H1 (cell line): Measurements from ENCODE around the gene TTC39A. TPM values are rescaled to one million over a fixed set of nuclear protein-coding genes. Genes with fewer than 3 reads are reported as not detected.

ENCODE experiments used
- CTCF ChIA-PET: fragments of 300-600 bp; sonication (Branson Sonifier 250); formaldehyde crosslinking; loops from one replicate; lab custom pipeline; 2021; ENCODE audit not compliant: partially characterized antibody; lab: Charles Lee
- POLR2A ChIA-PET: fragments of 300-600 bp; sonication (Branson Sonifier 250); formaldehyde crosslinking; loops from one replicate; lab custom pipeline; 2021; ENCODE audit warnings: inconsistent platforms; ENCODE audit not compliant: partially characterized antibody; lab: Charles Lee
- DNase-seq, 2 experiments: peaks; one replicate each; pipeline versions ENCODE4 v3.0.0 to v3.0.0-alpha.2; 2010 to 2022; ENCODE audit warnings: low spot score in 2 of 2, low read depth in 1 of 2, mixed read lengths in 1 of 2
- FAIRE-seq: peaks from 2 replicates; lab custom pipeline; 2011; peaks lifted over from hg19 to GRCh38; lab: Jason Lieb, UNC
- H2AFZ ChIP-seq: 2 replicates; pipeline ENCODE4 v1.8.1; 2012; ENCODE audit warnings: low read length, inconsistent platforms
- H2AK5ac ChIP-seq: 2 replicates; pipeline ENCODE4 v1.6.1; 2013; ENCODE audit warnings: low read depth, low read length
- H2BK120ac ChIP-seq: replicated peaks from 2 replicates; pipeline ENCODE3; 2013; ENCODE audit warnings: low read depth, low read length, inconsistent platforms
- H2BK12ac ChIP-seq: 2 replicates; pipeline ENCODE4 v1.6.1; 2013; ENCODE audit warnings: low read depth, low read length
- H2BK15ac ChIP-seq: 2 replicates; pipeline ENCODE4 v1.6.1; 2013; ENCODE audit warnings: low read length
- H2BK20ac ChIP-seq: 2 replicates; pipeline ENCODE4 v1.6.1; 2013; ENCODE audit warnings: low read length
- H2BK5ac ChIP-seq: 2 replicates; pipeline ENCODE4 v1.6.1; 2013; ENCODE audit warnings: low read depth, low read length
- H3K14ac ChIP-seq: 2 replicates; pipeline ENCODE4 v1.6.1; 2013; ENCODE audit warnings: inconsistent platforms; ENCODE audit not compliant: insufficient read length
- H3K18ac ChIP-seq: 2 replicates; pipeline ENCODE4 v1.6.1; 2013; ENCODE audit warnings: low read length; ENCODE audit errors: extremely low read depth
- H3K23ac ChIP-seq: 2 replicates; pipeline ENCODE4 v1.6.1; 2013; ENCODE audit warnings: inconsistent platforms; ENCODE audit not compliant: insufficient read length
- H3K23me2 ChIP-seq: 2 replicates; pipeline ENCODE4 v1.6.1; 2013; ENCODE audit warnings: low read depth, low read length
- H3K27ac ChIP-seq: 2 replicates; pipeline ENCODE4 v1.6.1; 2011; ENCODE audit warnings: low read depth, low read length, inconsistent platforms
- H3K27me3 ChIP-seq, 4 experiments: replicated peaks in 1 of 4; 1 replicate in 1 of 4; 2 replicates in 3 of 4; pipeline versions ENCODE4 v1.6.1 to v1.8.1; 2011 to 2013; ENCODE audit warnings: low read length in 3 of 4, mild to moderate bottlenecking in 3 of 4, inconsistent platforms in 2 of 4, mixed read lengths in 2 of 4, moderate library complexity in 1 of 4; ENCODE audit not compliant: control insufficient read depth in 3 of 4, insufficient read depth in 3 of 4; ENCODE audit errors: extremely low read depth in 1 of 4
- H3K36me3 ChIP-seq, 4 experiments: 2 replicates each; pipeline versions ENCODE4 v1.6.1 to v1.8.1; 2011 to 2013; ENCODE audit warnings: mild to moderate bottlenecking in 4 of 4, low read length in 3 of 4, moderate library complexity in 2 of 4, control low read depth in 1 of 4, inconsistent platforms in 1 of 4; ENCODE audit not compliant: insufficient read depth in 4 of 4, control insufficient read depth in 2 of 4
- H3K4ac ChIP-seq: replicated peaks from 2 replicates; pipeline ENCODE3; 2013; ENCODE audit warnings: low read length, low read depth, mixed read lengths, inconsistent platforms; ENCODE audit not compliant: insufficient read length
- H3K4me1 ChIP-seq, 4 experiments: replicated peaks in 1 of 4; 1 replicate in 1 of 4; 2 replicates in 3 of 4; pipeline versions ENCODE4 v1.6.1 to v1.8.1; 2011 to 2013; ENCODE audit warnings: low read length in 3 of 4, inconsistent platforms in 2 of 4, mixed read lengths in 1 of 4; ENCODE audit not compliant: insufficient read depth in 4 of 4, control insufficient read depth in 3 of 4
- H3K4me2 ChIP-seq, 2 experiments: 2 replicates each; pipeline versions ENCODE4 v1.6.1 to v1.8.1; 2011 to 2013; ENCODE audit warnings: low read depth in 2 of 2, low read length in 2 of 2, control low read depth in 1 of 2, inconsistent platforms in 1 of 2, mild to moderate bottlenecking in 1 of 2; ENCODE audit not compliant: insufficient read depth in 1 of 2
- H3K4me3 ChIP-seq, 4 experiments: fragments of 200-600, 300-600 bp in 1 of 4; sonication (generic), shearing (Covaris generic), sonication (Bioruptor Twin) in 1 of 4; 2 replicates each; pipeline versions ENCODE4 v1.5.1 to v1.8.1; 2011 to 2016; ENCODE audit warnings: low read length in 4 of 4, low read depth in 3 of 4, control low read depth in 2 of 4, inconsistent platforms in 2 of 4, mild to moderate bottlenecking in 2 of 4, mixed read lengths in 1 of 4, moderate library complexity in 1 of 4; ENCODE audit not compliant: insufficient read depth in 2 of 4; ENCODE audit errors: extremely low read depth in 1 of 4
- H3K56ac ChIP-seq: replicated peaks from 2 replicates; pipeline ENCODE3; 2013; ENCODE audit warnings: low read depth, mild to moderate bottlenecking, mixed read lengths, low read length, inconsistent platforms; ENCODE audit not compliant: insufficient read length
- H3K79me1 ChIP-seq: 2 replicates; pipeline ENCODE4 v1.6.1; 2013; ENCODE audit warnings: low read depth, low read length, control low read depth
- H3K79me2 ChIP-seq, 2 experiments: 2 replicates each; pipeline versions ENCODE4 v1.6.1 to v1.8.1; 2012 to 2013; ENCODE audit warnings: low read length in 2 of 2, mild to moderate bottlenecking in 2 of 2, inconsistent platforms in 1 of 2; ENCODE audit not compliant: insufficient read depth in 2 of 2, control insufficient read depth in 1 of 2
- H3K9ac ChIP-seq, 4 experiments: replicated peaks in 1 of 4; 1 replicate in 1 of 4; 2 replicates in 3 of 4; pipeline versions ENCODE4 v1.6.1 to v1.8.1; 2011 to 2013; ENCODE audit warnings: low read depth in 3 of 4, low read length in 3 of 4, control low read depth in 2 of 4, mild to moderate bottlenecking in 2 of 4, moderate library complexity in 2 of 4, inconsistent platforms in 1 of 4; ENCODE audit errors: extremely low read depth in 1 of 4
- H3K9me3 ChIP-seq, 2 experiments: 2 replicates each; pipeline versions ENCODE4 v1.6.1 to v1.8.1; 2012 to 2013; ENCODE audit warnings: mild to moderate bottlenecking in 2 of 2, moderate library complexity in 2 of 2, control low read depth in 1 of 2, inconsistent platforms in 1 of 2, low read depth in 1 of 2, low read length in 1 of 2, mixed read lengths in 1 of 2; ENCODE audit not compliant: insufficient read depth in 2 of 2
- H4K20me1 ChIP-seq, 2 experiments: replicated peaks in 1 of 2; 2 replicates each; pipeline versions ENCODE3 to v1.8.1; 2011 to 2013; ENCODE audit warnings: inconsistent platforms in 2 of 2, low read length in 2 of 2, mild to moderate bottlenecking in 1 of 2; ENCODE audit not compliant: insufficient read depth in 2 of 2, control insufficient read depth in 1 of 2
- H4K5ac ChIP-seq: 2 replicates; pipeline ENCODE4 v1.6.1; 2013; ENCODE audit warnings: low read length, low read depth, mixed read lengths, inconsistent platforms; ENCODE audit not compliant: insufficient read length
- H4K8ac ChIP-seq: 2 replicates; pipeline ENCODE4 v1.8.0; 2013; ENCODE audit warnings: mild to moderate bottlenecking, moderate library complexity, low read length, inconsistent platforms; ENCODE audit not compliant: insufficient read depth; ENCODE audit errors: extremely low read depth
- H4K91ac ChIP-seq: replicated peaks from 2 replicates; pipeline ENCODE3; 2013; ENCODE audit warnings: low read length, mixed read lengths, inconsistent platforms; ENCODE audit not compliant: insufficient read length
- ASH2L ChIP-seq: fragments of 200-600, 300-600 bp; sonication (generic); IDR thresholded peaks from one replicate; pipeline ENCODE4 v1.7.1; 2017; ENCODE audit warnings: low read length
- CBX5 ChIP-seq: fragments of 300-800, 300-1000 bp; sonication (generic); IDR thresholded peaks from 2 replicates; pipeline ENCODE4 v1.7.1; 2016; ENCODE audit warnings: antibody characterized with exemption, low read length, low read depth
- CEBPB ChIP-seq: IDR thresholded peaks from 2 replicates; pipeline ENCODE4 v1.6.1; 2012; ENCODE audit warnings: low read depth, low read length
- CHD2 ChIP-seq: IDR thresholded peaks from 2 replicates; pipeline ENCODE4 v1.6.1; 2012; ENCODE audit warnings: low read length, improper control_type of control experiment
- CTBP2 ChIP-seq: IDR thresholded peaks from 2 replicates; pipeline ENCODE4 v1.7.0; 2011; ENCODE audit warnings: borderline replicate concordance, mild to moderate bottlenecking, moderate library complexity, mixed read lengths, low read length; ENCODE audit not compliant: insufficient read depth, insufficient read length
- GABPA ChIP-seq: IDR thresholded peaks from 2 replicates; pipeline ENCODE4 v1.6.1; 2011; ENCODE audit warnings: mild to moderate bottlenecking, low read length, moderate library complexity, borderline replicate concordance; ENCODE audit not compliant: insufficient read depth
- NANOG ChIP-seq: IDR thresholded peaks from 2 replicates; pipeline ENCODE4 v1.6.1; 2011; ENCODE audit warnings: low read length, low read depth, mild to moderate bottlenecking, inconsistent platforms; ENCODE audit not compliant: insufficient read depth, poor library complexity, severe bottlenecking
- NRF1 ChIP-seq: IDR thresholded peaks from 2 replicates; pipeline ENCODE4 v1.6.1; 2011; ENCODE audit warnings: mild to moderate bottlenecking, low read depth, low read length, improper control_type of control experiment
- RNF2 ChIP-seq: fragments of 200-900, 300-1000 bp; sonication (generic); IDR thresholded peaks from 2 replicates; pipeline ENCODE4 v1.7.1; 2016; ENCODE audit warnings: borderline replicate concordance, low read depth, mild to moderate bottlenecking, antibody characterized with exemption, low read length; ENCODE audit not compliant: poor library complexity, severe bottlenecking; ENCODE audit errors: missing control alignments
- SP2 ChIP-seq: IDR thresholded peaks from 2 replicates; pipeline ENCODE4 v1.6.1; 2012; ENCODE audit warnings: mild to moderate bottlenecking, low read length, inconsistent platforms
- TAF1 ChIP-seq: IDR thresholded peaks from 2 replicates; pipeline ENCODE4 v1.6.1; 2011; ENCODE audit warnings: mild to moderate bottlenecking, low read depth, low read length
- WGBS, 2 experiments: shearing (Covaris generic) in 1 of 2; methylation state at CpG; one replicate each; pipeline versions ENCODE4 v1.1.6 to v1.1.7; 2013 to 2015; ENCODE audit warnings: low lambda C conversion rate in 2 of 2, mixed read lengths in 2 of 2, inconsistent platforms in 1 of 2, low coverage in 1 of 2, missing lambda C conversion rate in 1 of 2; ENCODE audit not compliant: insufficient replicate concordance in 2 of 2, insufficient coverage in 1 of 2, insufficient read length in 1 of 2; ENCODE audit errors: extremely low coverage in 1 of 2, missing lambda C conversion rate in 1 of 2; 5-methylcytosine and 5-hydroxymethylcytosine counted together
- polyA plus RNA-seq, 7 experiments: library from polyadenylated mRNA; depleted of rRNA in 3 of 7; stranded (reverse) in 5 of 7; unstranded in 2 of 7; fragments of >200 nt in 5 of 7; fragments of 200-250 nt in 2 of 7; gene quantifications; 1 replicate in 5 of 7; 2 replicates in 1 of 7; 4 replicates in 1 of 7; pipeline versions ENCODE4 v1.2.1 to v1.2.3, GENCODE V29; 2011 to 2013; ENCODE audit warnings: missing spikeins in 2 of 7, mixed read lengths in 2 of 7
- total RNA-seq: library from RNA; stranded (reverse); fragmentation: NEBNext Ultra II Directional; extraction: Animal tissue kit (Norgen Biotek cat#: 25700); gene quantifications from 2 replicates; pipeline ENCODE4 v1.2.1, GENCODE V29; 2021

Gene TTC39A
- total and polyA plus RNA-seq, 2 of the 8 experiments (the other 6 are each of a cell fraction or from before 2014, with no cell fraction given) = 5.5 to 5.8 TPM

- Histone ChIP-seq H3K23ac (no peak overlapping the region), H3K79me2 (no peaks in the 10 kb centered on the region; a peak in 1 of 4 replicates), H3K9ac (no peak overlapping the region), H4K91ac (no peak overlapping the region), H4K20me1 (no peaks in the 10 kb centered on the region), H2BK12ac (no peak overlapping the region), H2AK5ac (no peak overlapping the region), H2BK15ac (no peak overlapping the region), H3K27me3 (no peaks in the 10 kb centered on the region), H2BK5ac (no peak overlapping the region), H3K79me1 (no peaks in the 10 kb centered on the region), H3K27ac (no peak overlapping the region), H3K4ac (no peak overlapping the region), H4K8ac (no peak overlapping the region), H2BK20ac (no peak overlapping the region), H3K18ac (no peak overlapping the region), H3K4me2 (no peak overlapping the region), H3K9me3 (peaks cover 0 to 3% of the 10 kb centered on the region in 2 experiments; a peak in 2 of 4 replicates), H2BK120ac (no peak overlapping the region), H3K4me3 (no peak overlapping the region), H3K23me2 (no peaks in the 10 kb centered on the region), H3K4me1 (peaks cover 0 to 6% (median under 1%) of the 10 kb centered on the region in 4 experiments; a peak in 1 of 7 replicates), H3K36me3 (no peaks in the 10 kb centered on the region), H3K14ac (no peak overlapping the region), H3K56ac (no peak overlapping the region), H4K5ac (no peak overlapping the region), H2AFZ (no peak overlapping the region)
- no peak for FAIRE-seq
- POLR2A ChIA-PET = no interaction called here
- CTCF ChIA-PET = no interaction called here
- no peak for DNase-seq
- TF ChIP-seq ASH2L = no peak
- TF ChIP-seq NANOG = no peak
- no peak for TF ChIP-seq CHD2
- no peak for TF ChIP-seq CBX5
- TF ChIP-seq NRF1 = no peak
- no peak for TF ChIP-seq CTBP2
- TF ChIP-seq CEBPB = no peak
- no peak for TF ChIP-seq RNF2
- no peak for TF ChIP-seq GABPA
- TF ChIP-seq TAF1 = no peak
- TF ChIP-seq SP2 = no peak
- WGBS, 2 experiments = 83% methylated on average over 6 of the region's 6 CpGs; no CpG with 5 or more reads in 1 of the 2 experiments
These were observed 27.0 kb downstream of the TTC39A start for GRCh38 chr1:51303315-51303714.
